Endothelial cell of umbilical vein (primary cell): ENCODE results near the gene JPH3. TPM values are rescaled to one million over a fixed set of nuclear protein-coding genes. Genes with fewer than 3 reads are reported as not detected.

ENCODE experiments used
- BruUV-seq: library from RNA; stranded (reverse); fragments of 400-500 nt; replicated peaks from 2 replicates; lab custom pipeline; 2021; lab: Mats Ljungman, UMichigan
- CTCF ChIA-PET: fragments of 300-600, 350-600 bp; sonication (Branson Sonifier 250); formaldehyde crosslinking; loops from one replicate; lab custom pipeline; 2021; ENCODE audit warnings: antibody characterized with exemption, inconsistent platforms; lab: Charles Lee
- POLR2A ChIA-PET: fragments of 300-600, 350-600 bp; sonication (Branson Sonifier 250); formaldehyde crosslinking; loops from one replicate; lab custom pipeline; 2021; ENCODE audit warnings: antibody characterized with exemption, inconsistent platforms; lab: Charles Lee
- DNase-seq: peaks from one replicate; pipeline ENCODE4 v3.0.0-alpha.2; 2011; ENCODE audit warnings: low read depth, low spot score
- FAIRE-seq: peaks from 2 replicates; lab custom pipeline; 2011; peaks lifted over from hg19 to GRCh38; lab: Jason Lieb, UNC
- H2AFZ ChIP-seq: 2 replicates; pipeline ENCODE4 v1.6.0; 2012; ENCODE audit warnings: low read depth, low read length, control low read depth, inconsistent platforms
- H3K27ac ChIP-seq: 2 replicates; pipeline ENCODE4 v1.5.1; 2011; ENCODE audit warnings: low read depth, mild to moderate bottlenecking, control low read depth, low read length, moderate library complexity; ENCODE audit not compliant: insufficient read depth
- H3K27me3 ChIP-seq, 2 experiments: 2 replicates each; pipeline versions ENCODE4 v1.6.0 to v1.6.1; 2011; ENCODE audit warnings: low read length in 2 of 2, mixed read lengths in 1 of 2; ENCODE audit not compliant: control insufficient read depth in 2 of 2, insufficient read depth in 2 of 2
- H3K36me3 ChIP-seq, 2 experiments: 2 replicates in 1 of 2; 3 replicates in 1 of 2; pipeline ENCODE4 v1.5.1; 2011; ENCODE audit warnings: low read length in 2 of 2, mild to moderate bottlenecking in 1 of 2, moderate library complexity in 1 of 2; ENCODE audit not compliant: control insufficient read depth in 2 of 2, insufficient read depth in 2 of 2; ENCODE audit errors: extremely low read depth in 1 of 2
- H3K4me1 ChIP-seq: 3 replicates; pipeline ENCODE4 v1.5.1; 2011; ENCODE audit warnings: mild to moderate bottlenecking, low read length; ENCODE audit not compliant: control insufficient read depth, insufficient read depth; ENCODE audit errors: extremely low read depth
- H3K4me2 ChIP-seq: 2 replicates; pipeline ENCODE4 v1.6.1; 2011; ENCODE audit warnings: low read length, control low read depth, mixed read lengths; ENCODE audit not compliant: insufficient read depth
- H3K4me3 ChIP-seq, 3 experiments: fragments of 200-600 bp in 1 of 3; sonication (generic), shearing (Covaris generic) in 1 of 3; replicated peaks in 1 of 3; 2 replicates each; pipeline ENCODE4 v1.5.1; 2011 to 2016; ENCODE audit warnings: control low read depth in 3 of 3, low read length in 3 of 3, mild to moderate bottlenecking in 2 of 3, inconsistent platforms in 1 of 3, low read depth in 1 of 3, moderate library complexity in 1 of 3; ENCODE audit not compliant: insufficient read depth in 1 of 3
- H3K79me2 ChIP-seq: 2 replicates; pipeline ENCODE4 v1.6.0; 2012; ENCODE audit warnings: low read length, inconsistent platforms; ENCODE audit not compliant: control insufficient read depth, insufficient read depth
- H3K9ac ChIP-seq: replicated peaks from 2 replicates; pipeline ENCODE3; 2011; ENCODE audit warnings: low read length, control low read depth; ENCODE audit not compliant: insufficient read depth; ENCODE audit errors: extremely low read depth
- H3K9me1 ChIP-seq: replicated peaks from 3 replicates; pipeline ENCODE4 v1.6.0; 2011; ENCODE audit warnings: mild to moderate bottlenecking, low read length; ENCODE audit not compliant: control insufficient read depth, insufficient read depth; ENCODE audit errors: extremely low read depth
- H3K9me3 ChIP-seq: replicated peaks from 2 replicates; pipeline ENCODE4 v1.5.1; 2012; ENCODE audit warnings: low read length, inconsistent platforms; ENCODE audit not compliant: control insufficient read depth, insufficient read depth
- H4K20me1 ChIP-seq: replicated peaks from 2 replicates; pipeline ENCODE3; 2011; ENCODE audit warnings: mild to moderate bottlenecking, low read length; ENCODE audit not compliant: control insufficient read depth, insufficient read depth; ENCODE audit errors: extremely low read depth
- EZH2 ChIP-seq: IDR thresholded peaks from 2 replicates; pipeline ENCODE4 v1.6.1; 2012; ENCODE audit warnings: borderline replicate concordance, low read depth, mild to moderate bottlenecking, moderate library complexity, low read length, inconsistent platforms; ENCODE audit not compliant: severe bottlenecking
- FOS ChIP-seq: IDR thresholded peaks from 2 replicates; pipeline ENCODE4 v1.6.1; 2011; ENCODE audit warnings: mild to moderate bottlenecking, low read length, moderate library complexity, borderline replicate concordance; ENCODE audit not compliant: insufficient read depth
- GATA2 ChIP-seq: IDR thresholded peaks from 2 replicates; pipeline ENCODE4 v1.7.0; 2011; ENCODE audit warnings: low read depth, mild to moderate bottlenecking, moderate library complexity, mixed read lengths, low read length; ENCODE audit not compliant: insufficient read length, insufficient read depth
- JUN ChIP-seq: IDR thresholded peaks from 2 replicates; pipeline ENCODE4 v1.6.1; 2011; ENCODE audit warnings: borderline replicate concordance, low read depth; ENCODE audit not compliant: insufficient read length, insufficient read depth
- MYC ChIP-seq: IDR thresholded peaks from one replicate; pipeline ENCODE4 v1.6.1; 2011; ENCODE audit warnings: mild to moderate bottlenecking, low read depth, low read length
- POLR2A ChIP-seq: IDR thresholded peaks from 2 replicates; pipeline ENCODE4 v1.6.1; 2012; ENCODE audit warnings: low read depth, mild to moderate bottlenecking, control low read depth, low read length
- POLR2AphosphoS5 ChIP-seq: IDR thresholded peaks from 2 replicates; pipeline ENCODE4 v1.6.1; 2012; ENCODE audit warnings: low read depth, mild to moderate bottlenecking, control low read depth, low read length, moderate library complexity; ENCODE audit not compliant: insufficient read depth
- dilution Hi-C: fragments of 300-500 bp; cut with MboI; formaldehyde crosslinking; loops from one replicate; pipeline ENCODE4 v1.15.0; 2019; ENCODE audit warnings: low sequenced_read_pairs; ENCODE audit not compliant: extremely low pct_ligation_motif_present
- intact Hi-C: fragments of 100-400 bp; cut with micrococcal nuclease; formaldehyde crosslinking; loops from one replicate; pipeline ENCODE4 v1.10.0; 2022
- polyA plus RNA-seq, 4 experiments: library from polyadenylated mRNA; depleted of rRNA in 3 of 4; stranded (reverse) in 3 of 4; unstranded in 1 of 4; fragments of >200 nt; gene quantifications; 2 replicates each; pipeline versions ENCODE4 v1.2.1 to v1.2.3, GENCODE V29; 2011 to 2012; ENCODE audit warnings: missing spikeins in 1 of 4
- total RNA-seq: library from RNA; stranded (reverse); gene quantifications from 2 replicates; pipeline ENCODE4 v1.2.3, GENCODE V29; 2021
- TF ChIP-seq, protein P1 (sequence below), 2 donors: IDR thresholded peaks; 1 replicate in 1 of 2; 2 replicates in 1 of 2; pipeline ENCODE4 v1.5.1; 2011; ENCODE audit warnings: low read length in 2 of 2, mild to moderate bottlenecking in 2 of 2, moderate library complexity in 2 of 2, control low read depth in 1 of 2, inconsistent platforms in 1 of 2, low read depth in 1 of 2; ENCODE audit not compliant: insufficient read depth in 1 of 2; ENCODE audit errors: extremely low read depth in 1 of 2
- TF ChIP-seq, protein P2 (sequence below): IDR thresholded peaks from 2 replicates; pipeline ENCODE4 v1.6.1; 2011; ENCODE audit not compliant: insufficient read depth, insufficient read length

Gene JPH3
- total and polyA plus RNA-seq, 2 donors (not counting 3 experiments of a cell fraction or from before 2014, with no cell fraction given), result 0.22 to 0.30 TPM

GRCh38 chr16:87684711-87685404 lies 82.5 kb downstream of the JPH3 start:
- no peaks in the 10 kb centered on the region for H3K4me1 ChIP-seq
- H2AFZ ChIP-seq, result no peak overlapping the region
- H4K20me1 ChIP-seq, result no peaks in the 10 kb centered on the region
- no peak overlapping the region for H3K4me2 ChIP-seq
- H3K79me2 ChIP-seq, result no peaks in the 10 kb centered on the region
- no peaks in the 10 kb centered on the region for H3K9me3 ChIP-seq
- TF ChIP-seq POLR2AphosphoS5 (no peak), POLR2A (no peak), FOS (no peak), EZH2 (no peak), JUN (no peak), GATA2 (no peak), MYC (no peak)
- TF ChIP-seq, protein P1, sequence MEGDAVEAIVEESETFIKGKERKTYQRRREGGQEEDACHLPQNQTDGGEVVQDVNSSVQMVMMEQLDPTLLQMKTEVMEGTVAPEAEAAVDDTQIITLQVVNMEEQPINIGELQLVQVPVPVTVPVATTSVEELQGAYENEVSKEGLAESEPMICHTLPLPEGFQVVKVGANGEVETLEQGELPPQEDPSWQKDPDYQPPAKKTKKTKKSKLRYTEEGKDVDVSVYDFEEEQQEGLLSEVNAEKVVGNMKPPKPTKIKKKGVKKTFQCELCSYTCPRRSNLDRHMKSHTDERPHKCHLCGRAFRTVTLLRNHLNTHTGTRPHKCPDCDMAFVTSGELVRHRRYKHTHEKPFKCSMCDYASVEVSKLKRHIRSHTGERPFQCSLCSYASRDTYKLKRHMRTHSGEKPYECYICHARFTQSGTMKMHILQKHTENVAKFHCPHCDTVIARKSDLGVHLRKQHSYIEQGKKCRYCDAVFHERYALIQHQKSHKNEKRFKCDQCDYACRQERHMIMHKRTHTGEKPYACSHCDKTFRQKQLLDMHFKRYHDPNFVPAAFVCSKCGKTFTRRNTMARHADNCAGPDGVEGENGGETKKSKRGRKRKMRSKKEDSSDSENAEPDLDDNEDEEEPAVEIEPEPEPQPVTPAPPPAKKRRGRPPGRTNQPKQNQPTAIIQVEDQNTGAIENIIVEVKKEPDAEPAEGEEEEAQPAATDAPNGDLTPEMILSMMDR (IDR thresholded peaks at IDR 0.05; ENCODE audit: extremely low read depth in 1 of 2, insufficient read depth in 1 of 2, low read depth in 1 of 2, low read length in 2 of 2), result no peak
- TF ChIP-seq, protein P2, sequence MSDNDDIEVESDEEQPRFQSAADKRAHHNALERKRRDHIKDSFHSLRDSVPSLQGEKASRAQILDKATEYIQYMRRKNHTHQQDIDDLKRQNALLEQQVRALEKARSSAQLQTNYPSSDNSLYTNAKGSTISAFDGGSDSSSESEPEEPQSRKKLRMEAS, result no peak
- no peaks in the 10 kb centered on the region for H3K27me3 ChIP-seq
- no peak overlapping the region for H3K27ac ChIP-seq
- intact Hi-C loops (no loop called here), dilution Hi-C loops (no loop called here)
- no peak overlapping the region for H3K9ac ChIP-seq
- ChIA-PET CTCF (no interaction called here), POLR2A (no interaction called here)
- no peak overlapping the region for H3K4me3 ChIP-seq
- BruUV-seq, result no TSS peak
- no peaks in the 10 kb centered on the region for H3K9me1 ChIP-seq
- FAIRE-seq (no peak), DNase-seq (no peak)
- no peaks in the 10 kb centered on the region for H3K36me3 ChIP-seq
